Activated CD4-positive, alpha-beta T cell treated with anti-CD3 and anti-CD28 coated beads, Interleukin-2, amount 10 ng/mL, durations not matched to agents 24 days and 14 days (primary cell): Measurements from ENCODE around the gene EYA2. TPM values are rescaled to one million over a fixed set of nuclear protein-coding genes. Genes with fewer than 3 reads are reported as not detected.
"Not testable (repeated sequence)": the region's sequence is repeated elsewhere in the genome, so short reads cannot be mapped to it uniquely, and the experiment has no call there.

ENCODE experiments used
- DNase-seq: peaks from one replicate; pipeline ENCODE4 v3.0.0; 2022
- H3K27ac Mint-ChIP-seq: one replicate; pipeline ENCODE4 v1.8.0; 2022; ENCODE audit warnings: mild to moderate bottlenecking, mixed read lengths
- H3K27me3 Mint-ChIP-seq: one replicate; pipeline ENCODE4 v1.8.0; 2022; ENCODE audit warnings: mixed read lengths
- H3K36me3 Mint-ChIP-seq: one replicate; pipeline ENCODE4 v1.8.0; 2022; ENCODE audit warnings: low read depth, mild to moderate bottlenecking, mixed read lengths
- H3K4me1 Mint-ChIP-seq: one replicate; pipeline ENCODE4 v1.8.0; 2021; ENCODE audit warnings: mixed read lengths
- H3K4me3 Mint-ChIP-seq: one replicate; pipeline ENCODE4 v1.8.0; 2022; ENCODE audit warnings: mild to moderate bottlenecking, moderate library complexity, mixed read lengths
- H3K9me3 Mint-ChIP-seq: one replicate; pipeline ENCODE4 v1.8.0; 2021; ENCODE audit warnings: mixed read lengths
- intact Hi-C: fragments of 100-400 bp; cut with micrococcal nuclease; formaldehyde crosslinking; loops from one replicate; pipeline ENCODE4 v1.15.1; 2023
- total RNA-seq: library from RNA; stranded (reverse); gene quantifications from 2 replicates; pipeline ENCODE4 v1.2.3, GENCODE V29; 2022

Gene EYA2
- total RNA-seq, 1 donor from 2014 or later, result not detected

- Mint-ChIP-seq H3K4me3 (no peak overlapping the region), H3K27me3 (peaks cover 6% of the 10 kb centered on the region), H3K9me3 (no peaks in the 10 kb centered on the region), H3K27ac (no peak overlapping the region), H3K36me3 (no peaks in the 10 kb centered on the region), H3K4me1 (no peaks in the 10 kb centered on the region)
- intact Hi-C loops, result no loop called here
- DNase-seq, result no peak
Measured at GRCh38 chr20:47164140-47164539, 269.5 kb downstream of the EYA2 start.

- H3K4me1 Mint-ChIP-seq, result no peaks in the 10 kb centered on the region
- DNase-seq, result no peak
- H3K9me3 Mint-ChIP-seq, result no peaks in the 10 kb centered on the region
- H3K4me3 Mint-ChIP-seq, result no peak overlapping the region
- H3K36me3 Mint-ChIP-seq, result no peaks in the 10 kb centered on the region
- H3K27ac Mint-ChIP-seq, result no peak overlapping the region
- peaks cover 9% of the 10 kb centered on the region for H3K27me3 Mint-ChIP-seq
- intact Hi-C loops, result no loop called here
Measured at GRCh38 chr20:47165376-47165865, 270.8 kb downstream of the EYA2 start.

GRCh38 chr20:47167846-47168245 lies 273.2 kb downstream of the EYA2 start:
- H3K27ac Mint-ChIP-seq, result no peak overlapping the region
- no peaks in the 10 kb centered on the region for H3K4me1 Mint-ChIP-seq
- H3K27me3 Mint-ChIP-seq, result peaks cover 9% of the 10 kb centered on the region
- no peak for DNase-seq
- intact Hi-C loops, result no loop called here
- no peaks in the 10 kb centered on the region for H3K36me3 Mint-ChIP-seq
- H3K9me3 Mint-ChIP-seq, result no peaks in the 10 kb centered on the region
- H3K4me3 Mint-ChIP-seq, result no peak overlapping the region

- H3K27me3 Mint-ChIP-seq, result peaks cover 7% of the 10 kb centered on the region
- no peak overlapping the region for H3K4me3 Mint-ChIP-seq
- no peak for DNase-seq
- H3K4me1 Mint-ChIP-seq, result no peaks in the 10 kb centered on the region
- H3K27ac Mint-ChIP-seq, result no peak overlapping the region
- no peaks in the 10 kb centered on the region for H3K9me3 Mint-ChIP-seq
- H3K36me3 Mint-ChIP-seq, result no peaks in the 10 kb centered on the region
- intact Hi-C loops, result no loop called here
Measured at GRCh38 chr20:47172579-47172978, 277.9 kb downstream of the EYA2 start.

- intact Hi-C loops, result no loop called here
- no peaks in the 10 kb centered on the region for H3K36me3 Mint-ChIP-seq
- DNase-seq, result no peak
- H3K27me3 Mint-ChIP-seq, result peaks cover 6% of the 10 kb centered on the region
- H3K27ac Mint-ChIP-seq, result no peak overlapping the region
- no peaks in the 10 kb centered on the region for H3K4me1 Mint-ChIP-seq
- H3K4me3 Mint-ChIP-seq, result no peak overlapping the region
- H3K9me3 Mint-ChIP-seq, result no peaks in the 10 kb centered on the region
Measured at GRCh38 chr20:47173596-47174216, 279.1 kb downstream of the EYA2 start.

- H3K4me3 Mint-ChIP-seq, result no peak overlapping the region
- intact Hi-C loops, result no loop called here
- no peaks in the 10 kb centered on the region for H3K36me3 Mint-ChIP-seq
- no peak for DNase-seq
- no peaks in the 10 kb centered on the region for H3K4me1 Mint-ChIP-seq
- peaks cover 5% of the 10 kb centered on the region for H3K9me3 Mint-ChIP-seq
- H3K27me3 Mint-ChIP-seq, result peaks cover under 1% of the 10 kb centered on the region
- no peak overlapping the region for H3K27ac Mint-ChIP-seq
Measured at GRCh38 chr20:47174456-47175243, 280.0 kb downstream of the EYA2 start.

- no peak for DNase-seq
- H3K4me1 Mint-ChIP-seq, result no peaks in the 10 kb centered on the region
- H3K27ac Mint-ChIP-seq, result no peak overlapping the region
- H3K27me3 Mint-ChIP-seq, result no peaks in the 10 kb centered on the region
- peaks cover 6% of the 10 kb centered on the region for H3K9me3 Mint-ChIP-seq
- no peaks in the 10 kb centered on the region for H3K36me3 Mint-ChIP-seq
- intact Hi-C loops, result no loop called here
- H3K4me3 Mint-ChIP-seq, result no peak overlapping the region
Measured at GRCh38 chr20:47175493-47175892, 280.9 kb downstream of the EYA2 start.

GRCh38 chr20:47176217-47176616 lies 281.6 kb downstream of the EYA2 start:
- intact Hi-C loops, H3K4me1 Mint-ChIP-seq: not testable (repeated sequence)

GRCh38 chr20:47178277-47178676 lies 283.6 kb downstream of the EYA2 start:
- H3K36me3 Mint-ChIP-seq, result no peaks in the 10 kb centered on the region
- no peaks in the 10 kb centered on the region for H3K27me3 Mint-ChIP-seq
- H3K27ac Mint-ChIP-seq, result no peak overlapping the region
- H3K9me3 Mint-ChIP-seq, result peaks cover 9% of the 10 kb centered on the region
- DNase-seq, result no peak
- H3K4me1 Mint-ChIP-seq, result peaks cover 2% of the 10 kb centered on the region
- intact Hi-C loops, result no loop called here
- H3K4me3 Mint-ChIP-seq, result no peak overlapping the region

More at GRCh38 chr20:47176217-47176616, 281.6 kb downstream of the EYA2 start:
- not testable (repeated sequence) for DNase-seq, H3K4me3 Mint-ChIP-seq, H3K27ac Mint-ChIP-seq, H3K9me3 Mint-ChIP-seq, H3K36me3 Mint-ChIP-seq, H3K27me3 Mint-ChIP-seq

- Mint-ChIP-seq H3K27me3 (no peaks in the 10 kb centered on the region), H3K27ac (no peak overlapping the region), H3K4me3 (no peak overlapping the region), H3K4me1 (peaks cover 2% of the 10 kb centered on the region), H3K9me3 (peaks cover 9% of the 10 kb centered on the region), H3K36me3 (no peaks in the 10 kb centered on the region)
- no peak for DNase-seq
- intact Hi-C loops, result no loop called here
Measured at GRCh38 chr20:47178851-47179250, 284.2 kb downstream of the EYA2 start.

GRCh38 chr20:47179267-47179666 lies 284.6 kb downstream of the EYA2 start:
- H3K36me3 Mint-ChIP-seq, result no peaks in the 10 kb centered on the region
- intact Hi-C loops, result no loop called here
- no peak overlapping the region for H3K4me3 Mint-ChIP-seq
- no peak overlapping the region for H3K27ac Mint-ChIP-seq
- peaks cover 2% of the 10 kb centered on the region for H3K4me1 Mint-ChIP-seq
- H3K27me3 Mint-ChIP-seq, result no peaks in the 10 kb centered on the region
- DNase-seq, result no peak
- peaks cover 9% of the 10 kb centered on the region for H3K9me3 Mint-ChIP-seq

GRCh38 chr20:47181056-47181862 lies 286.6 kb downstream of the EYA2 start:
- peaks cover 6% of the 10 kb centered on the region for H3K4me1 Mint-ChIP-seq
- H3K27me3 Mint-ChIP-seq, result no peaks in the 10 kb centered on the region
- H3K36me3 Mint-ChIP-seq, result no peaks in the 10 kb centered on the region
- intact Hi-C loops, result no loop called here
- H3K27ac Mint-ChIP-seq, result no peak overlapping the region
- DNase-seq, result no peak
- no peak overlapping the region for H3K4me3 Mint-ChIP-seq
- peaks cover 9% of the 10 kb centered on the region for H3K9me3 Mint-ChIP-seq

- Mint-ChIP-seq H3K27ac (no peak overlapping the region), H3K4me3 (no peak overlapping the region), H3K36me3 (no peaks in the 10 kb centered on the region), H3K9me3 (peaks cover 9% of the 10 kb centered on the region), H3K27me3 (peaks cover 2% of the 10 kb centered on the region), H3K4me1 (peaks cover 7% of the 10 kb centered on the region)
- DNase-seq, result no peak
- intact Hi-C loops, result no loop called here
Measured at GRCh38 chr20:47183367-47183766, 288.7 kb downstream of the EYA2 start.
